Endodermal cell (in vitro differentiated cells): ENCODE results near the gene QPRT. TPM values are rescaled to one million over a fixed set of nuclear protein-coding genes. Genes with fewer than 3 reads are reported as not detected.

ENCODE experiments used
- DNase-seq: peaks from one replicate; pipeline ENCODE4 v3.0.0-alpha.2; 2017
- H3K27ac ChIP-seq: 2 replicates; pipeline ENCODE4 v1.5.1; 2013; ENCODE audit warnings: mild to moderate bottlenecking, low read depth, low read length, moderate library complexity
- H3K27me3 ChIP-seq: 2 replicates; pipeline ENCODE4 v1.6.1; 2013; ENCODE audit warnings: mild to moderate bottlenecking, low read length, moderate library complexity; ENCODE audit not compliant: insufficient read depth, control insufficient read depth, poor library complexity, severe bottlenecking
- H3K36me3 ChIP-seq: 2 replicates; pipeline ENCODE4 v1.7.0; 2013; ENCODE audit warnings: mild to moderate bottlenecking, low read length, moderate library complexity; ENCODE audit not compliant: control insufficient read depth, insufficient read depth
- H3K4me1 ChIP-seq: one replicate; pipeline ENCODE4 v1.7.0; 2013; ENCODE audit warnings: low read length; ENCODE audit not compliant: control insufficient read depth, insufficient read depth
- H3K4me3 ChIP-seq: 2 replicates; pipeline ENCODE4 v1.5.1; 2013; ENCODE audit warnings: mild to moderate bottlenecking, low read length, moderate library complexity
- H3K9ac ChIP-seq: 2 replicates; pipeline ENCODE4 v1.6.1; 2013; ENCODE audit warnings: mild to moderate bottlenecking, low read length, moderate library complexity; ENCODE audit not compliant: poor library complexity, severe bottlenecking; ENCODE audit errors: extremely low read depth
- H3K9me3 ChIP-seq: 2 replicates; pipeline ENCODE4 v1.6.1; 2013; ENCODE audit warnings: mild to moderate bottlenecking, low read length, moderate library complexity; ENCODE audit not compliant: control insufficient read depth
- H3K27ac Mint-ChIP-seq: 2 replicates; pipeline ENCODE4 v1.8.0; 2020; ENCODE audit warnings: mixed read lengths
- H3K27me3 Mint-ChIP-seq: 2 replicates; pipeline ENCODE4 v1.8.0; 2021; ENCODE audit warnings: mild to moderate bottlenecking, mixed read lengths; ENCODE audit not compliant: insufficient read depth
- H3K36me3 Mint-ChIP-seq: 2 replicates; pipeline ENCODE4 v1.8.0; 2020; ENCODE audit warnings: low read depth, mixed read lengths
- H3K4me1 Mint-ChIP-seq: 2 replicates; pipeline ENCODE4 v1.8.0; 2020; ENCODE audit warnings: mixed read lengths
- H3K4me3 Mint-ChIP-seq: 2 replicates; pipeline ENCODE4 v1.8.0; 2020; ENCODE audit warnings: mild to moderate bottlenecking, moderate library complexity, mixed read lengths
- H3K9me3 Mint-ChIP-seq: 2 replicates; pipeline ENCODE4 v1.8.0; 2020; ENCODE audit warnings: mild to moderate bottlenecking, mixed read lengths
- CTCF ChIP-seq: fragments of 200-600 bp; sonication (generic); conservative IDR thresholded peaks from 2 replicates; pipeline ENCODE4 v1.5.0; 2021; ENCODE audit warnings: antibody characterized with exemption, mild to moderate bottlenecking
- WGBS, 2 experiments: methylation state at CpG; one replicate each; pipeline versions ENCODE4 v1.1.5 to v1.1.7; 2013; ENCODE audit warnings: missing lambda C conversion rate in 2 of 2, mixed read lengths in 1 of 2; ENCODE audit not compliant: insufficient coverage in 1 of 2, insufficient read length in 1 of 2; 5-methylcytosine and 5-hydroxymethylcytosine counted together
- total RNA-seq, 2 donors: library from RNA; stranded (reverse); fragmentation: NEBNext Ultra II Directional in 1 of 2; extraction: Animal tissue kit (Norgen Biotek cat#: 25700) in 1 of 2; gene quantifications; 2 replicates in 1 of 2; 3 replicates in 1 of 2; pipeline ENCODE4 v1.2.1, GENCODE V29; 2021

QPRT gene
- total RNA-seq, 2 donors from 2014 or later = 92.3 to 109 TPM

- H3K4me3 Mint-ChIP-seq = no peak overlapping the region
Measured at GRCh38 chr16:29742683-29743275, 63.8 kb downstream of the QPRT start.

GRCh38 chr16:29743475-29743826 lies 64.5 kb downstream of the QPRT start:
- Histone ChIP-seq H3K9ac (no peak overlapping the region), H3K4me1 (no peaks in the 10 kb centered on the region), H3K27me3 (no peaks in the 10 kb centered on the region), H3K9me3 (no peaks in the 10 kb centered on the region), H3K27ac (no peak overlapping the region), H3K36me3 (no peaks in the 10 kb centered on the region), H3K4me3 (no peak overlapping the region)
- H3K36me3 Mint-ChIP-seq = peaks cover 5% of the 10 kb centered on the region
- peaks cover 17% of the 10 kb centered on the region for H3K4me1 Mint-ChIP-seq
- WGBS, 2 experiments = 90 to 100% methylated on average over 4 to 5 of the region's 5 CpGs
- H3K4me3 Mint-ChIP-seq = no peak overlapping the region
- H3K27ac Mint-ChIP-seq = peak overlapping the region; percentile 48
- H3K9me3 Mint-ChIP-seq = peaks cover 9% of the 10 kb centered on the region
- TF ChIP-seq CTCF = no peak
- DNase-seq = no peak
- no peaks in the 10 kb centered on the region for H3K27me3 Mint-ChIP-seq

More at GRCh38 chr16:29742683-29743275, 63.8 kb downstream of the QPRT start:
- 93 to 100% methylated on average over 3 to 7 of the region's 7 CpGs for WGBS, 2 experiments
- Histone ChIP-seq H3K27ac (no peak overlapping the region), H3K9ac (no peak overlapping the region), H3K9me3 (no peaks in the 10 kb centered on the region), H3K4me3 (no peak overlapping the region), H3K4me1 (no peaks in the 10 kb centered on the region), H3K27me3 (no peaks in the 10 kb centered on the region), H3K36me3 (no peaks in the 10 kb centered on the region)
- no peak for DNase-seq
- H3K9me3 Mint-ChIP-seq = peaks cover 6% of the 10 kb centered on the region
- H3K4me1 Mint-ChIP-seq = peaks cover 20% of the 10 kb centered on the region
- H3K27ac Mint-ChIP-seq = no peak overlapping the region
- no peak for TF ChIP-seq CTCF
- peaks cover 3% of the 10 kb centered on the region for H3K36me3 Mint-ChIP-seq
- no peaks in the 10 kb centered on the region for H3K27me3 Mint-ChIP-seq

GRCh38 chr16:29743827-29744531 lies 65.0 kb downstream of the QPRT start:
- no peak overlapping the region for H3K27ac ChIP-seq
- H3K36me3 ChIP-seq = no peaks in the 10 kb centered on the region
- Mint-ChIP-seq H3K36me3 (peaks cover 8% of the 10 kb centered on the region), H3K27ac (no peak overlapping the region), H3K4me1 (peaks cover 13% of the 10 kb centered on the region), H3K27me3 (no peaks in the 10 kb centered on the region), H3K4me3 (no peak overlapping the region), H3K9me3 (peaks cover 14% of the 10 kb centered on the region)
- 92 to 94% methylated on average over 16 to 21 of the region's 21 CpGs for WGBS, 2 experiments
- no peak overlapping the region for H3K9ac ChIP-seq
- H3K4me3 ChIP-seq = no peak overlapping the region
- no peaks in the 10 kb centered on the region for H3K4me1 ChIP-seq
- DNase-seq = no peak
- no peaks in the 10 kb centered on the region for H3K27me3 ChIP-seq
- H3K9me3 ChIP-seq = no peaks in the 10 kb centered on the region
- no peak for TF ChIP-seq CTCF
